Measurements from ENCODE around the gene SNX24.
"Not testable (repeated sequence)": the region's sequence is repeated elsewhere in the genome, so short reads cannot be mapped to it uniquely, and the experiment has no call there.

The SNX24 gene

GRCh38 chr5:122874179-122874875, 28.9 kb downstream of the SNX24 start:
- no peak for DNase-seq

DNA sequence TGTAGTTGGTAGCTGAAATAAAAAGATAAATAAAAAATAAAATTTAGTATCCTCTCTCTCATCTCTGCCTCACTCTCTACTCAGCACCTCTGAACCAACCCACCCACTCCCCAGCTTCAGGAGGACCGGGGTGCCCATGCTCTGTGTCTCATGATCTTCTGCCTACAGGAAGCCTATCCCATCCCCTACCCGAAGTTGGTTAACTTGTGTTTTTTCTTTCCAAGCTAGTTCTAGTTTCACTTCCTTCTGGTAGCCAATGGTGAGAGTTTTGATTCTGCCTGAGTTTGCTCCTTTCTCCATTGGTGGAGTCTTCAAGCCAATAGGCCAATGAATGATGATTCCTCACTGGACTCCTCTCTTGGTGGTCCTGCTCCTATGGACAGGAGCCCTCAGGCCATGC, 32.1 kb downstream of the SNX24 start:
- no peak for DNase-seq

GRCh38 chr5:122879076-122879475, 33.7 kb downstream of the SNX24 start:
- DNase-seq = no peak

DNA sequence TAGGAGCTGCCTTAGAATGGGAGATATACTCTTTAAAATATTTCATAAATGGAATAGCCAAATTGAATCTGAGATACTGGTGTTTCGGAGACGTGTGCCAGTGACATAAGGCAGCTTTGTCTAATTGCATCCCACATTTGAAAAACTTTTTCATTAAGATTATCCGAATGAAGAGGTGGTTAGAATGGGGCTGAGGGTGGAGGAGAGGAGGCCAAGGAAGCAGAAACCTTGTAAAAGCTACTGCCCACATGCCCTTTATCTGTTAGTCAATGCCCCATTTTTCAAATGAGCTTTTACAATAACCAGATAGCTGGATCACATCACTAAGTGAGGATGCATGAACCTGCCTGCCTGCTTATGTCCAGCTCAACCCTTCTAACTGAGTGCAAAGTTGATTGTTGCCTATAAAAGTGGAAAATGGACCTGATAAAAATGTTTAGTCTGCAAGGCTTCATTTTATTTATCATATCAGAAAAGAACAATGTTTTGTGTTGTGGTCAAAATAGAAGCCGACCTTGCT, 34.8 kb downstream of the SNX24 start:
- DNase-seq = no peak

GRCh38 chr5:122880749-122881148, 35.3 kb downstream of the SNX24 start:
- no peak for DNase-seq

DNA sequence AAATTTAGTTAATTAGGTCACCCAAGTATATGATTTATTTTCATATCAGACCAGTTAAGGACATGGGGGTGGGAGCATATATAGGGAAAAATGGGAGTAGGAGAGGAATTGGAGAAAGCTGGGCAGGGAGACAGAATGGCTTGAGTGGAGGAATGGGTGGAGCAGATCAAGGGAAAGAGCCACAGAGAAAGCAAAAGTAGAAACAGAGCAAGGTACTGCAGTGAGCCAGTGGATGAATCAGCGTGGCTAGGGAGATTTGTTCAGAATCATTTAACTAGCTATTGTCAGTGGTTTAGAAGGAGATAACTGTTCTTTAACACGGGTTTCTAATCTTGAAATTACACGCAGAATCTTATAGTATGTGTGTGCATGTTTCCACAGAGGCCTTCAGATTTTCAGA, 37.4 kb downstream of the SNX24 start:
- no peak for DNase-seq

GRCh38 chr5:122885045-122885517, 39.7 kb downstream of the SNX24 start:
- DNase-seq = no peak

DNA sequence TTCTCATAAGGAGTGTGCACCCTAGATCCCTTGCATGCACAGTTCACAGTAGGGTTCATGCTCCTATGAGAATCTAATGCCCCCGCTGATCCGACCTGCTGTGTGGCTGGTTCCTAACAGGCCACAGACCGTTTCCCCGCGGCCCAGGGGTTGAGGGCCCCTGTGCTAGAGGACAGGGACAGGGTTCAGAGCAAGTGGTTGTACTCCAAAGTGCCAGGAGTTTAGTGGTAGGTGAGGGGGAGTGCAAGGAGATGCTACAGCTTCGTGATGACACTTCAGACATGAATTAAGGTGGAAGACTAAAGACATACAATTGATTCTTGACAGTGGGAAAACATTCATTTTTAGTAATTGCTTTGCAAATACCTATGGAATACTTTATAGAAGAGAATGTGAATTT, 40.5 kb downstream of the SNX24 start:
- DNase-seq = no peak

- DNase-seq = no peak
Observed at GRCh38 chr5:122895141-122895540, 49.7 kb downstream of the SNX24 start.

- DNase-seq = no peak
Observed at GRCh38 chr5:122896598-122897282, 51.3 kb downstream of the SNX24 start.

GRCh38 chr5:122897283-122897602, 51.8 kb downstream of the SNX24 start:
- no peak for DNase-seq

DNA sequence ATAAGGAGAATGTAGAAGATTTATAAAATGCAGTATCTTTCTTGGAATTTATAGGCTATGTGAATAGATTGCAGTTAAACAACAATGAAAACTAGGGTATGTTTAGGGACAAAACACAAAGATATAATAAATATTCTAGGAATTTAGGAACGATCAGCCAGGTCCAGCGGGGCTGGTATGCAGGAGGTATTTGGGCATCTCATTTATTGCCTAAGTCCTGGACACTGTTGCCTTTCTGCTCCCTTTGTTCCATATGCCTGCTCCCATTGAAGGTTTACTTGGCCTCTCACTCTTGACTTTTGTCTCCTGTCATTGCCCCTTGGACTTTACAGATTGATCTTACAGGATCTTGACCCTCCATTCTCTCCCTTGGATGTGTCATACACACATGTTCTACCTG, 55.9 kb downstream of the SNX24 start:
- DNase-seq = no peak

GRCh38 chr5:122902263-122902662, 56.9 kb downstream of the SNX24 start:
- peak in 1 of 2 experiments; percentile 27 for DNase-seq

GRCh38 chr5:122906768-122907167, 61.4 kb downstream of the SNX24 start:
- DNase-seq = no peak

GRCh38 chr5:122907276-122907675, 61.9 kb downstream of the SNX24 start:
- no peak for DNase-seq

- no peak for DNase-seq
Observed at GRCh38 chr5:122908108-122908507, 62.7 kb downstream of the SNX24 start.

- DNase-seq = no peak
Observed at GRCh38 chr5:122908662-122909061, 63.2 kb downstream of the SNX24 start.

DNA sequence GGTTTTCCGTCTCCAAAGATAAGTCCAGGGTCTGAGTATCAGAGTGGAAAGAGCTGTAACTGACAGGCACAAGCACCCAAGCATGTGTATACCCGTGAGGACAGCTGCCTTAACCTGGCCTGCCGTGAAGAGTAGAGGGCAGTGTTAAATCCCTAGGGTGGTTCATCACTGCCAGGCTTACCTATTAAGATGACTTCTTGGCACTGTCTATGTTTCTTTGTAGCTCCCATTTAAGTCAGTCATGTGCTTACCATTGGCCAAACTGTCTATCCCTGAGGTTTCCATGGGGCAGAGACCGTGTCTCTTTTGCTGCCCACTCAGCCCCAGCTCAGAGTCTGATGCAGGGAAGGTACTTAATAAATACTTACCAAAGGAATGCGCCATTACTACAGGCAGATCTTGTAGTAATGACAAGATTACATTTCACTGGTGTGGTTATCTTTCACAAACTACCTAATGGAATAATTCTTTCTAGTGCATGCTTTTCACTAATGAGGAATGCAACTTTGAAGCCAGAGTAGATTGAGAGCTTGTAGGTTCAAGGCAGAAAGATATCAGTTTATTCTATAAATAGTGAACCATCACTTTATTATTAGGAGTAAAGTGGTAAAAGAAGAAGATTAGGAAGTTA, 64.2 kb downstream of the SNX24 start:
- DNase-seq = no peak

DNA sequence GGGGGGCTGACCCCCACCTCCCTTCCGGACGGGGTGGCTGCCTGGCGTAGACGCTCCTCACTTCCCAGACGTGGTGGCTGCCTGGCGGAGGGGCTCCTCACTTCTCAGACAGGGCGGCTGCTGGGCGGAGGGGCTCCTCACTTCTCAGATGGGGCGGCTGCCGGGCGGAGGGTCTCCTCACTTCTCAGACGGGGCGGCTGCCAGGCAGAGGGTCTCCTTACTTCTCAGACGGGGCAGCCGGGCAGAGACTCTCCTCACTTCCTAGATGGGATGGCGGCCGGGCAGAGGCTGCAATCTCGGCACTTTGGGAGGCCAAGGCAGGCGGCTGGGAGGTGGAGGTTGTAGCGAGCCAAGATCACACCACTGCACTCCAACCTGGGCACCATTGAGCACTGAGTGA, 68.0 kb downstream of the SNX24 start:
- not testable (repeated sequence) for DNase-seq

DNA sequence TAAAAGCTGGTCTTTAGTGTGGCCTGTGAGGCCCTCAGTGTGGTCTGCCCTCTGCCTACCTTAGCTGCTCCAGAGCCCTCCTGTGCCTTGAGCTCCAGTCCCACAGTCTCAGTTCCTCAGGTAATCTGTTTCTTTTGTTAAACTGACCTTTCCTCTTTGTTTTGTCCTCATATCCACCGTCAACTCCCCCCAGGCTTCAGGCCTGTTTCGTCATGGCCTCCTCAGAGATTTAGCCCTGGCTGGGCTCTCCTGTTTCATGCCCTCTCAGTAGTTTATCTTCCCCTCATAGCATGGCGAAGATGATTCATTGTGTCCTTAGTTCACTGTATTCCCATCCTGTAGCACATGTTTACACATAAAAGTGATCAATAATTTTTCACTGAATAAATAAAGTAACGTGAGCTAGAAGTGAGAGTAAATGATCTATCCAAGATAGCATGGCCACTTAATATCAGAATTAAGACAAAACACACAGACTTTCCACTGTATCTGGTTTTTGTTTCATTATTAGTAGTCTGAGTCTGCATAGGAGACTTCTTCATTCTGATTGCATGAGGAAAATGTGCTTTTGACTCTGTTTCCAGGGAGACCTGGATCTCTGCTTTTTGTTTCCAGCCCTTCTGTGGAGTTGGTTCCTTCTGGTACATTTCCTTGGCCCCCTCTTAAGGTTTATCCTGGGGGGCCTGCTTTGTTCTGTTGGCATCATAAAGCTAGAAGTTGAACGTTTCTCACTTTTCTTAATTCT, 70.5 kb downstream of the SNX24 start:
- no peak for DNase-seq

GRCh38 chr5:122916490-122916889, 71.1 kb downstream of the SNX24 start:
- DNase-seq = no peak

- DNase-seq = no peak
Observed at GRCh38 chr5:122919969-122920368, 74.6 kb downstream of the SNX24 start.

DNA sequence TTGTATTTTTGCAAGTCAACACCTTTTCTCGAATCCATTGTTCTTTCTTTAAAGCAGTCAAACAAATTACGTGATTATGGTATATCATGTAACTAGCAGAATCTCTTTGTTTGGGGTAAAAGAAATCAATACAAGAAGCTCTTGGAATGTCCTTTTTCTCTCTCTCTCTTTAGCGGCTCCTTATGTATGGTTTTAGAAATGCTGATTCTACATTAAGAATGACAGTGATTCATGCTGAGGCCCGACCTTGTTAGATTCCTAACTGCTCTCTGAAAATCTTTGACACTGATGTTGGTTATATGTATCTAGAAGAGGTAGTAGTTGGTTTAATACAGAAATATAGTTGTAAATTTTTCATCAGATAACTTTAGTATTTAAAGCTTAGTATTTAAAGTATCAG, 76.4 kb downstream of the SNX24 start:
- DNase-seq = no peak
